GM21576 (cell line): ENCODE measurements around the gene GEMIN5.

ENCODE experiments used
- ATAC-seq: cut with Tn5 transposase; IDR thresholded peaks from one replicate; pipeline ENCODE4 v1.9.1; 2021; ENCODE audit warnings: mild to moderate bottlenecking, moderate library complexity; ENCODE audit not compliant: unreplicated experiment

GEMIN5 gene

GRCh38 chr5:154895606-154896561 is 42.1 kb downstream of the GEMIN5 start:
- no peak for ATAC-seq

- ATAC-seq = no peak
Measured at GRCh38 chr5:154893381-154893780, 44.6 kb downstream of the GEMIN5 start.

GRCh38 chr5:154892369-154892771 is 45.6 kb downstream of the GEMIN5 start:
- no peak for ATAC-seq

GRCh38 chr5:154885439-154885838 is 52.6 kb downstream of the GEMIN5 start:
- no peak for ATAC-seq

- no peak for ATAC-seq
Measured at GRCh38 chr5:154884424-154884823, 53.6 kb downstream of the GEMIN5 start.

GRCh38 chr5:154881986-154882385 is 56.0 kb downstream of the GEMIN5 start:
- no peak for ATAC-seq

GRCh38 chr5:154878642-154879335 is 59.2 kb downstream of the GEMIN5 start:
- ATAC-seq = no peak

GRCh38 chr5:154873791-154874331 is 64.2 kb downstream of the GEMIN5 start:
- no peak for ATAC-seq

- no peak for ATAC-seq
Measured at GRCh38 chr5:154871734-154872133, 66.3 kb downstream of the GEMIN5 start.

GRCh38 chr5:154868702-154869101 is 69.3 kb downstream of the GEMIN5 start:
- ATAC-seq = no peak

- no peak for ATAC-seq
Measured at GRCh38 chr5:154866841-154867240, 71.2 kb downstream of the GEMIN5 start.

- no peak for ATAC-seq
Measured at GRCh38 chr5:154865466-154866184, 72.4 kb downstream of the GEMIN5 start.

GRCh38 chr5:154863291-154864080 is 74.5 kb downstream of the GEMIN5 start:
- ATAC-seq = no peak

- ATAC-seq = no peak
Measured at GRCh38 chr5:154862766-154863165, 75.2 kb downstream of the GEMIN5 start.

GRCh38 chr5:154861946-154862345 is 76.1 kb downstream of the GEMIN5 start:
- no peak for ATAC-seq

- no peak for ATAC-seq
Measured at GRCh38 chr5:154860765-154861164, 77.2 kb downstream of the GEMIN5 start.

- no peak for ATAC-seq
Measured at GRCh38 chr5:154860123-154860522, 77.9 kb downstream of the GEMIN5 start.

GRCh38 chr5:154858972-154859871 is 78.8 kb downstream of the GEMIN5 start:
- no peak for ATAC-seq

- ATAC-seq = peak; percentile 71
Measured at GRCh38 chr5:154858297-154858971, 79.6 kb downstream of the GEMIN5 start, which contains the start of gene CNOT8. Gene CNOT8, plus strand, starts transcription at chr5:154858627. Its CDS starts 4,652 bp downstream, at chr5:154863279.
